Vagina (tissue), 2 donors: ENCODE data around the gene ATN1. TPM values are rescaled to one million over a fixed set of nuclear protein-coding genes. Genes with fewer than 3 reads are reported as not detected.

Experiments used
- DNase-seq, 2 donors: peaks; one replicate each; pipeline ENCODE4 v3.0.0-alpha.2; 2017; ENCODE audit errors: extremely low spot score in 2 of 2
- H3K27ac ChIP-seq: fragments of 200-600 bp; sonication (generic); one replicate; pipeline ENCODE4 v1.5.1; 2019
- H3K27me3 ChIP-seq: fragments of 200-600 bp; sonication (generic); one replicate; pipeline ENCODE4 v1.5.1; 2019
- H3K36me3 ChIP-seq, 2 donors: fragments of 200-600 bp; sonication (generic); one replicate each; pipeline ENCODE4 v1.5.1; 2017 to 2019
- H3K4me1 ChIP-seq: fragments of 200-600 bp; sonication (generic); one replicate; pipeline ENCODE4 v1.5.1; 2019
- H3K4me3 ChIP-seq, 2 donors: fragments of 200-600 bp; sonication (generic); 1 replicate in 1 of 2; 2 replicates in 1 of 2; pipeline ENCODE4 v1.5.1; 2016 to 2019
- H3K9me3 ChIP-seq: fragments of 200-600 bp; sonication (generic); one replicate; pipeline ENCODE4 v1.5.1; 2019
- CTCF ChIP-seq, 3 experiments: fragments of 450-650 bp in 2 of 3; fragments of 200-600 bp in 1 of 3; sonication (generic) in 1 of 3; IDR thresholded peaks; one replicate each; pipeline ENCODE4 v1.5.1; 2017 to 2019; ENCODE audit warnings: antibody characterized with exemption in 3 of 3, mild to moderate bottlenecking in 2 of 3, moderate library complexity in 2 of 3
- POLR2A ChIP-seq, 2 donors: fragments of 450-650 bp; IDR thresholded peaks; one replicate each; pipeline ENCODE4 v1.6.1; 2017; ENCODE audit warnings: antibody characterized with exemption in 2 of 2, mild to moderate bottlenecking in 2 of 2, moderate library complexity in 2 of 2
- POLR2AphosphoS5 ChIP-seq, 2 donors: sonication (generic); formaldehyde crosslinking; IDR thresholded peaks; one replicate each; pipeline ENCODE4 v1.9.0; 2017; ENCODE audit warnings: antibody characterized with exemption in 2 of 2, mild to moderate bottlenecking in 2 of 2, low read depth in 1 of 2; ENCODE audit not compliant: insufficient read depth in 1 of 2
- intact Hi-C: fragments of 100-400 bp; cut with DNase I; formaldehyde crosslinking; loops from one replicate; pipeline ENCODE4 v1.15.1; 2023
- total RNA-seq: library from RNA; depleted of rRNA; stranded (reverse); fragments of >200 nt; gene quantifications from one replicate; pipeline ENCODE4 v1.2.3, GENCODE V29; 2016

The ATN1 gene
- total RNA-seq, 1 donor from 2014 or later, result 92.1 TPM

- H3K27ac ChIP-seq, result peak overlapping the region; percentile 99
- no peak overlapping the region for H3K4me3 ChIP-seq
- H3K36me3 ChIP-seq, result peaks cover 0 to 10% of the 10 kb centered on the region in 2 donors
- H3K9me3 ChIP-seq, result no peaks in the 10 kb centered on the region
- DNase-seq, result no peak
- intact Hi-C loops, result no loop called here
- no peaks in the 10 kb centered on the region for H3K27me3 ChIP-seq
- TF ChIP-seq CTCF (IDR thresholded peaks at IDR 0.05) (no peak), POLR2A (IDR thresholded peaks at IDR 0.05) (no peak), POLR2AphosphoS5 (IDR thresholded peaks at IDR 0.05; ENCODE audit: insufficient read depth in 1 of 2, low read depth in 1 of 2) (no peak)
- peaks cover 36% of the 10 kb centered on the region for H3K4me1 ChIP-seq
Observed at GRCh38 chr12:6923851-6924250, 3.9 kb upstream of the ATN1 start.

GRCh38 chr12:6925239-6925539 is 2.6 kb upstream of the ATN1 start:
- Histone ChIP-seq H3K9me3 (no peaks in the 10 kb centered on the region), H3K4me3 (peak overlapping the region; percentile 73 to 95), H3K36me3 (peaks cover 0 to 10% of the 10 kb centered on the region in 2 donors), H3K27me3 (no peaks in the 10 kb centered on the region), H3K27ac (peak overlapping the region; percentile 99), H3K4me1 (peaks cover 49% of the 10 kb centered on the region)
- no peak for DNase-seq
- intact Hi-C loops, result loop anchor here (5.0 kb wide), 1 partner anchor 58 kb away; the partner anchor contains the start of gene TPI1
- TF ChIP-seq POLR2AphosphoS5 (IDR thresholded peaks at IDR 0.05; ENCODE audit: insufficient read depth in 1 of 2, low read depth in 1 of 2) (no peak), CTCF (IDR thresholded peaks at IDR 0.05) (no peak), POLR2A (IDR thresholded peaks at IDR 0.05) (no peak)

GRCh38 chr12:6925540-6926279 is 2.0 kb upstream of the ATN1 start:
- Histone ChIP-seq H3K9me3 (no peaks in the 10 kb centered on the region), H3K27me3 (no peaks in the 10 kb centered on the region), H3K27ac (peak overlapping the region; percentile 99), H3K4me3 (peak overlapping the region; percentile 73 to 95), H3K36me3 (peaks cover 0 to 10% of the 10 kb centered on the region in 2 donors), H3K4me1 (peaks cover 54% of the 10 kb centered on the region)
- TF ChIP-seq POLR2A (IDR thresholded peaks at IDR 0.05), result peak in 1 of 2 donors; percentile 43
- peak; percentile 73 to 90 for TF ChIP-seq POLR2AphosphoS5 (IDR thresholded peaks at IDR 0.05; ENCODE audit: insufficient read depth in 1 of 2, low read depth in 1 of 2)
- peak in 1 of 3 experiments; percentile 26 for TF ChIP-seq CTCF (IDR thresholded peaks at IDR 0.05)
- DNase-seq, result no peak
- intact Hi-C loops, result loop anchor here (5.0 kb wide), 1 partner anchor 58 kb away; the partner anchor contains the start of gene TPI1

GRCh38 chr12:6928022-6928702 is 403 bp downstream of the ATN1 start:
- Histone ChIP-seq H3K4me1 (peaks cover 77% of the 10 kb centered on the region), H3K9me3 (no peaks in the 10 kb centered on the region), H3K27ac (peak overlapping the region; percentile 99), H3K4me3 (peak overlapping the region; percentile 73 to 95), H3K36me3 (no peaks in the 10 kb centered on the region), H3K27me3 (no peaks in the 10 kb centered on the region)
- TF ChIP-seq POLR2AphosphoS5 (IDR thresholded peaks at IDR 0.05; ENCODE audit: insufficient read depth in 1 of 2, low read depth in 1 of 2), result peak in 1 of 2 donors; percentile 25
- TF ChIP-seq CTCF (IDR thresholded peaks at IDR 0.05), result no peak
- TF ChIP-seq POLR2A (IDR thresholded peaks at IDR 0.05), result no peak
- intact Hi-C loops, result loop anchor here (5.0 kb wide), 1 partner anchor 61 kb away; the partner anchor contains the start of gene TPI1
- DNase-seq, result no peak
